Frontal cortex (tissue), 4 donors: Measurements from ENCODE around the gene LGR4. TPM values are rescaled to one million over a fixed set of nuclear protein-coding genes. Genes with fewer than 3 reads are reported as not detected.

Source experiments
- DNase-seq, 2 donors: peaks; one replicate each; pipeline ENCODE4 v3.0.0; 2012; ENCODE audit warnings: low spot score in 2 of 2
- FAIRE-seq: peaks from 2 replicates; lab custom pipeline; 2012; peaks lifted over from hg19 to GRCh38; lab: Jason Lieb, UNC
- total RNA-seq: library from RNA; depleted of rRNA; stranded (reverse); fragments of >200 nt; gene quantifications from one replicate; pipeline ENCODE4 v1.2.3, GENCODE V29; 2014
- donor health status: control.
- donor health status: control.
- donor health status: control.

LGR4 gene
- total RNA-seq, 1 donor from 2014 or later, result 17.1 TPM

DNA sequence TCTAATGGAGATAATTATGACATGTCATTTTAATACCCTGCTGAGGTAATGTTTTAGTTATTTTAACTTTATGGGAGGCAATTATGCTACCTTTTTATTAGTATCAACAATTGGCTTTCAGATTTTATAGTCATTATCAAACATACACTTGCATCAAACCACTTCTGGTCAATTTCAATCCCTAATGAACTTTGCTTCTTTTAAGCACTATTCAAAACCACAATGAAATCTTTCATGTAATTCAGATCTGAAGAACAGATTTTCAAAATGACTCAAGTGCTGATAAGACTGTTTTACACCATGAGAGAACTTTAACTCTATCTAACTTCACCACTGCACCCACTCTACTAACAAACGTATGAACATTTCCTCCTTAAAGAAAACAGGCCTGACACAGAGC lies 83.7 kb downstream of the LGR4 start:
- DNase-seq (no peak), FAIRE-seq (no peak)

DNA sequence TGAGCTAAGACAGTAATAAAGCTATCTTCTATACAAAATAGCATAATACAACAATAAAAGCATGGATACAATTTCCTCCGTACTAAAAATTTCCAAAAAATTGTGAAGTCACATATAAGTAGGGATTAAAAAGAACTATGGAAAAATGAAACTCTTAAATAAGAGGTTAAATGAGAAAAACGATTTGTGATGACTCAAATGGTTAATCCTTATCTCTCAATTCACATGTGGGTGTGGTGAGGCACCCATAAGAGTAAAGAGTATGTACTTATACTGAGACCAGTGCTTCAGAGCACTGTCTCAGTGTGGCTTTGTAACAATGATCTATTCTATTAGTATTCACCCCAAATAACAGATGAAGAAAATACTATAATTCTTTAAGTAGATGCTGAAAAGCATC lies 84.6 kb downstream of the LGR4 start:
- no peak for DNase-seq
- no peak for FAIRE-seq

DNA sequence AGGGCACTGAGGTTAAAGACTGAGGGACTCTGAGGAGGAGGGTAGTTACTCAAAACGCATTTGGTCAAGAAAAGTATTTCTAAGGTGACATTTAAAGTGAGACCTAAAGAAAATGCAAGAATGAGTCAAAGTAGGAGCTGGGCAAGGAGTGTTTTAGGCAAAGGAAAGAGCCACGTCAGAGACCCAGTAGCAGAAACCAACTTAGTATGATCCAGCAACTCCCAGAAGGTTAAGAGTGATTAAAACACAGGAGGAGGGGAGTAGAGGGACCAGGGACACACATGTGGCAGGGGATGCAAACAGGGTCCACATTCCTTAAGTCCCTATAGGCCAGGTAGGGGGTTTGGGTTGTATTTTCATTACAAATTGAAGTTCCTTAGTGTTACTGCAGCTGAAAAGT lies 85.2 kb downstream of the LGR4 start:
- DNase-seq (no peak), FAIRE-seq (no peak)

DNA sequence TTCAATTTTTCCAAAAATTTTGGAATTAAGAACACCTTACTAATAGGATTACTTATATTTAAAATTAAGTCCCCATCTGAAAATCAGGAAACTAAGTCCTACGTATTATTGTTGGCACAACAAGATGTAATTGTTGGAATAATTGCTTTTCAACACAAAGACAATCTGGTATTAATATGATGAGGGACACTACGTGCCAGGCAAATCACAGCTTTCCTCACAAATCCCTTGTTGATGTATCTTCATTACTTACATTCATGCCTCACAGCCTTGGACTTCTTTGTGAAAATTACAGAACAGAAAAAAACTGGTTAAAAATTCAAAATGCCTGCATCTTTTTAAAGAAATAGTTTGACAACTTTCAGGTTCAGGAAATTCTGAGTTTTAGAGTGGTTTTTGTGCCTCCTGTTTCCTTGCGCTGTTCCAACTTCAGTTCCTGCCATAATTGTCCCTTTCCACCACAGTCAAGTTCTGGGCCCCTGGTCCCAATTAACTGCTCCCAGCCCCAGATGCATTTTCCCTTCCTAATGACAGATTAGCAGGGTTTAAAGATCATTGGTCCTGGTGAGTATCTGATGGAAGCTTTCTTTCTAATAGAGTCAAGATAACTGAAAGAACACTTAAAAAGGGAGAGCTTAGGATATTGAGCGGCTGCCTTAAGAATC lies 86.3 kb downstream of the LGR4 start:
- no peak for DNase-seq

DNA sequence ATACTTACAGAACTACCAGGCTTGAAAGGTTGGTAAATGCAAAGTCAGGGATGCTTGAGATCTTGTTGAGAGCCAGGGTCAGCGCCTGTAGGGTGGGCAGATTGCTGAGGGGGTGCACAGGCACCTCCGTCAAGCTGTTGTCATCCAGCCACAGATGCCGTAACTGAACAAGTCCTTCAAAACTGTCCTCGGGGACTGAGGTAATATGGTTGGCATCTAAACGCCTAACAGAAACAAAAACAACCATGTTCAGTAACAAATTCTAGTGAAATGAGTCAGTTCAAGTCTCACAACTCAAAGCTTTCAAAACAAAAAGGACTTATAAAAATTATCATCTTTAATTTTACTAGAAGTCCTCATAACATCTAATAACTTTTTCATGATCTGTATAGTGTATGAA lies 87.3 kb downstream of the LGR4 start:
- FAIRE-seq (no peak), DNase-seq (no peak)

More for the DNA sequence above, 86.3 kb downstream of the LGR4 start:
- FAIRE-seq, result no peak

DNA sequence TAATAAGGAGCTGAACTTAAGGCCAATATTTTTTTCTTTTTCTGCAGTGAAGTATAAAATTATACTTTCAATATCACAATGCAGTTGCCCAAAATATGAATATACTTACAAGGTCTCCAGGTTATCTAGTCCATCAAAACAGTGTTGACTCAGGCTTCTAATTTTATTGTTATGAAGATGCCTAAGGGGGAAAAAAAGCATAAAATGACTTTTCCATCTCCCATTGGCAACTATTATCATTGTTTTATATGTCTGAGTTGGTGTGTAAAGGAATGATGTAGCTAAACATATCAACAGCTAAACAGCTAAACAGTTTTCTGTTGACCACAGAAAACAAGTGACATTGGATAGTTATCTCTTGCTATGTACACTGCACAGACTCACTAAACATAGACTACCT lies 88.4 kb downstream of the LGR4 start:
- FAIRE-seq (no peak), DNase-seq (no peak)

DNA sequence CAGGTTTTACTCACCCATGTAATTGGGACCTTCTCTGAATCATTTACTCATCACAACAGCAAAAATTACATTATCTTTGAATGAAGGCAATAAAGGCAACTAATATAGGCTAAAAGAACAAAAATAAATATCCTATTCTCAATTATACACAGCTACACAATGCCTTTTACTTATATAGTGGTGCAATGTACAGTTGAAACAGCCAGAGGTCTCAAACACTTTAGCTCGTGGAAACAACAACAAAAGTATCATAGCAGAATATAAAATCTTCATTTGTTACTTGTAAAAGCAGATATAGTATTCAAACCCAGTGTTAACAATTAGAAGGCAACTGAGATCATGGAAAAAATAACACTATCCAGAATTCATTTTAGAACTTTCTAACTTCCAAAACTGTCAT lies 88.9 kb downstream of the LGR4 start:
- no peak for FAIRE-seq
- no peak for DNase-seq

DNA sequence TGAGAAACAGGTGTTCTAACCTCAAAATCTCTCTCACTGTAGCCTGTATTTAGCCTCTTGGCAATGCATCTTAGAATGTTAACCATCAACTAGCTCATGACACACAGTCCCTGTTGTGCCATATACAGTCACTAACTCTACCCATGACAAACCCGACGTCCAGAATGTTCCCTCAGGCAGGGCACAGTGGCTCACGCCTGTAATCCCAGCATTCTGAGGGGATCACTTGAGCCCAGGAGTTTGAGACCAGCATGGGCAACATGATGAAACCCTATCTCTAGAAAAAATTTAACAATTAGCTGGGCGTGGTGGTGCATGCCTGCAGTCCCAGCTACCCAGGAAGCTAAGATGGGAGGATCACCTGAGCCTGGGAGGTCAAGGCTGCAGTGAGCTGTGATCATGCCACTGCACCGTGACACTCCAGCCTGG lies 91.3 kb downstream of the LGR4 start:
- FAIRE-seq (no peak), DNase-seq (no peak)

DNA sequence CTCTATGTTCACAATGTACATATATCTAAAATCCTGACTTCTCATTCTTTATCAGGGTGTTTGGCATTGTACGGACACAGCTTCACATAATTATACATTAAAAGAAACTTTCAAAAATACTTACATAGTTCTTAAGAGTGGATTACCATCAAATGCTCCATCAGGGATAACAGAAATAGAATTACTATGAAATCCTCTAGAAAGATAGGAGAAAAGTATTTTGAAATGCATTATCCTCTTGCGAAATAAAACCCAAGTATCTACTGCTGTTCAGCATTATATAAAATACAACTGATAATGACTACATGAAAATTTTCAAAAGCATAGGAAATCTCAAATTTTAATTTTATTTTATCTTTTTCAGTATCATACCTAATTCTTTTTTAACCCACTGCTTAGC lies 91.8 kb downstream of the LGR4 start:
- FAIRE-seq (no peak), DNase-seq (no peak)

DNA sequence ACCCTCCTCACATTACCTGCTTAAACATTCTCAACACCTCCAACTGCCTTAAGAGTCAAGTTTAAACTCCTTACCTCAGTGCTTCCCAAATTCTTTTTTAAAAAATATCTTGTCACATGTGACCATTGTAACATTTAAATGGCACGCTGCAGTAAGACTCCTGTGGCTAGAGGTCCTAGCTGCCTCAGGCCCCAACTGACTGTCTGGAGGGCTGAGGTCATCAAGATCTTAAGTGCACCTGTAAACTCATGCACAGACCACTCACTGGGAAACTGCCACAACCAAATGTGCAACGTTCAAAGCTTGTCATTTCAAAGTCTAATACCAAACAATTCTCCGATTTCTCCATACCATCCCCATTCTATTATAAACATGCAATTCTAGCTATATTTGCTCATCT lies 93.1 kb downstream of the LGR4 start:
- no peak for FAIRE-seq
- DNase-seq, result no peak

DNA sequence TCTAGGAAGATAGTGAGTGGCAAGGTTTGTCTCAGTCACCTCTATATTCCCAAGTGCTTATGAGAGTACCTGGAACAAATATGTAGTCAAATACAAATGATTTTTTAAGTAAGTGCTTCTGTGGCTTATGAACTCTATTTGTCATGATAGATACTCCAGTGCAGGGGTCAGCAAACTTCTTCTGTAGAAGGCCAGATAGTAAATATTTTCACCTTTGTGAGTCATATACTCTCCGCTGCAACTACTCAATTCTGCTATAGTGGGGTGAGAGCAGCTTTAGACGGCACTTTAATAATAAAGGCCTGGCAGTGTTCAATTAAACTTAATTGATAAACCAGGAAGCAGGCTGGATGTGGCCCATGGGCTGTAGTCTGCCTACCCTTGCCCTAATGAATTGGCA lies 97.2 kb downstream of the LGR4 start:
- FAIRE-seq (no peak), DNase-seq (no peak)

DNA sequence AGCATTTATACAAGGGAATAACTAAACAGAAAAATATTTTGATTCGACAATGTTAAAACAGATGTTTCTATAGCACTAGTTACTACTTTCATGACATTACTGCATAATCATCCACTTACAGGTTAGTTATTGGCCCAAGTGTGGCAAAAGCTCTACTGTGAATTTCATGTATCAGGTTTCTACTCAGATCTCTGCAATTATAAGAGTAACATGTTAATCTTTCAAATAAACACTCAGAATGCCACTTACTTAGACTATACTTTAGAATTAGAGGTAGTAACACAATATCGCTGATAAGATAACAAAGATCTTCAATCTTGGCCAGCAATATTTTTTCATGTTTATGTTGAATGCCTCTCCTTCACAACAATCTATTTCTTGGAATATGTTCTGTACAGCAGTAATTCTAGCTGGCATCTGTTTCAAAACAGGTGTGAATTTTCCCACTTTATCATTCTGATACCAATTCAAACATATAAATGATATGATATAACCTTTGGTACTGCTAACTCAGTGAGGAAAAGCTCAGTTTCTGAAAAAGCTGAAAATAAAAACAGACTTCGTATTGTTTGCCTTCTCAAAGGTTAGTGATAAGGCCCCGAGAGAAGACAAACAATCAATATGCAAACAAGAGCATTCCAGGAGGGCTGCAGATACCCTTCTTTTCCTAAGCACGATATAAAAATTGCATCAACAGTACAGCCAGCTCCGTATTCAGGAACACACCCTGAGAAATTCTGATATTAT lies 98.6 kb downstream of the LGR4 start:
- FAIRE-seq (no peak), DNase-seq (no peak)

DNA sequence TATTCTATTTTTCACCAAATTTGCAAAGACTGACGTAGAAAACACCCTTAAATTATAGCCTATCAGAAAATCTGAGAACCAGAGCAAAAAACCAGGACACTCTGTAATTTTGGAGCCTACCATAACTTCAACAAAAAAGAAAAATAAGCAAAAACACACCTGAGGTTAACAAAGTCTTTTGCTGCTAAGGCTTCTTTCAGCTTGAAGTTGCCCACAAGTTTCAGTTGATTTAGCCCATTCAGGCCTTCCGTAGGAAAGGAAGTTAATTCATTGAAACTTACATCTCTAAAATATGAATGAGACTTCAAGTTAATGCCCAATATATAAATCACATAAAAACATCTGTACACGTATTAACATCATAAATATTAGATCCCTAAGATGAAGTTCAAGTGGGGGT lies 99.2 kb downstream of the LGR4 start:
- no peak for FAIRE-seq
- no peak for DNase-seq

DNA sequence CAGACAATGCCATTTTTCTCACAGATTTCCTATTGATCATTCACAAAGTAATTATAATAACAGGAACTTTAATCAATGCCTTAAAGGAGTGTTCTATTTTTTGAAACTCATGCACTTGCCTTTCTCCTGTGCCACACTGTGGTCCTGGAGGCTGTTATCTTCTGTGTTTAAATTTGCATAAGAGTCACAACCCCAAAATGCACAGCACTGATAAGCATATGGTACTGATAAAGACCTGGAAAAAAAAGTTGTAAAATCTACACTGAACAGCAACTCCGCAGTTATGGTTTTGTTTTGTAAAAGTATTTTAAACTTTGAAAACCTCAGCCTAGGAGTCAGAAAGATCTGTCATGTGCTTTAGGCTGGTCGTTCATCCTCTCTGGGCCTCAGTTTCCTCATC lies 100.4 kb downstream of the LGR4 start:
- DNase-seq (no peak), FAIRE-seq (no peak)

DNA sequence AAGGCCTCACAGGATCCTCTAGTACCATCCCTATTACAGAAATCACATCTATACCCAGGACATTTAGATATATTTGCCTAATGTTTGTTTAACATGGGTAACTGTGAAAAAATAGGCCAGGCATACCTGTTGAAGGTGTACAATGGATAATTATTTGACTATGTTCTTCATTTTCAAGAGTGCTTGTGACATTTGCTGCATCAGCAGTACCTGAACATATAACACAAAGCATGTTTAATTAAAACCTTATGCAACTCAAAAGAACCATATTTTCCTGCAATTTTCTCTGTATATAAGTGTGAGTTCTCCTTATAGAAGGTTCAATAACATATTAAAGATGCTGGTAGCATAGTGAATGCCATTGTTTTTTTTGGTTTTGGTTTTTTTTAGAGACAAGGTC lies 101.1 kb downstream of the LGR4 start:
- DNase-seq (no peak), FAIRE-seq (no peak)

DNA sequence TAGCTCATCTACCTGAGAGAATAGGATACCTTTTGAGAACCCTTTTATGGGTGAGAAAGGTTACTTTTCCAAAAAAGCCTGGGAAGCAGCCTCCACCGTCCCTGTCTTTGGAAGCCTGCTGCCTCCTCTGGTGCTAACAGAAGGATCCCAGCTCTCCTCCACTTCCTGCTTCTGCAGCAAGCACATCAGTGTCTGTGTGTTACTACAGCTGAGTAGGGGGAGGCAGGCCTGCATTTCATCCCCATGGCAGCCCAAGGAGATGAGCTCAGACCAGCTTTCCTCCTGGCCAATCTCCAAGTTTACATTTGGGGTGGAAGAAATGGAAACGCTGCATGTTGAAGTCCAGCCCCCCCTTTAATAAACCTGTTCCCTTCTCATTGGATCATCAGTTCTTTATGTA lies 102.2 kb downstream of the LGR4 start:
- DNase-seq, result no peak
- no peak for FAIRE-seq

DNA sequence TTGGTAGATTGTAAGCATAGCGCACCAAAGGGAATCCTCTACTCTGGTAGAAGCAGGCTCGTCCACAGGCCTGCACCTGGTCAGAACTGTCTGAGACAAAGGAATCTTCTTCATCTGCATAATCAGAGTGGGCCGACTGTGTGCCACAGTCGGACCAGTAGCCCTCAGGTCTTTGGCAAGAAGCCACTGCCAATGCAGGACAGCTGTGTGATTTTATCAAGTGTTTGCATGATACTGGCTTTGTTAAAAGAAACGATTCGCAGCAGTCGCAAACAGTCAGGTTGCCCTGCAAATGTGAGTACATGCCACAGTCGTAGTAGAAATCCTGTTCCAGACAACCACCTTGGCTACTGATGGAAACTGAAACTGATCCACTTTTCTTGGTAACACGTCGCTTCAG lies 104.7 kb downstream of the LGR4 start:
- DNase-seq (no peak), FAIRE-seq (no peak)

DNA sequence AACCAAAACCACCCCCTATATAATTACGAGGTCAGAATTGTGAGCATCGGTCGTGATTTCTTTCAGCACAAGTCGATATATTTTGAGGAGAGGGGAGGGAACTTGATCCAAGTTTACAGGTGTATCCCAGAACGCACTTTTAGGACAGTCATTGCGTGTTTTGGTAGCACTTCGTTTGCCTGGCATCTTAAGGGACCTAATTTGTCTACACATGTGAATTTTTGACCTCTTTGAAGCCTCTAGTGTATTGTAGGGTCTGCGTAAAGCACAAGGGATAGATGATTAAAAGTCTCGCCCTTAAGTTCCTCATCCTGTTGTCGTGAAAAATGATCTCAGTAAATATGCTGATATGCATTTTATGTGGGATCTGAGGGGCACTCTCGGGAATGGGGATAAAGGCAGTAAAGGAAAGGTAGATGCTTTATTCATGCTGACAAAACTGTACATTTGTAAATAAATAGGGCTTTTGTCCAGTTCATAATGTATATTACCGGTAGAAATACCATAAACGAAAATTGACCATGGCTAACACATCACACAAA lies 108.9 kb downstream of the LGR4 start:
- DNase-seq (no peak), FAIRE-seq (no peak)

DNA sequence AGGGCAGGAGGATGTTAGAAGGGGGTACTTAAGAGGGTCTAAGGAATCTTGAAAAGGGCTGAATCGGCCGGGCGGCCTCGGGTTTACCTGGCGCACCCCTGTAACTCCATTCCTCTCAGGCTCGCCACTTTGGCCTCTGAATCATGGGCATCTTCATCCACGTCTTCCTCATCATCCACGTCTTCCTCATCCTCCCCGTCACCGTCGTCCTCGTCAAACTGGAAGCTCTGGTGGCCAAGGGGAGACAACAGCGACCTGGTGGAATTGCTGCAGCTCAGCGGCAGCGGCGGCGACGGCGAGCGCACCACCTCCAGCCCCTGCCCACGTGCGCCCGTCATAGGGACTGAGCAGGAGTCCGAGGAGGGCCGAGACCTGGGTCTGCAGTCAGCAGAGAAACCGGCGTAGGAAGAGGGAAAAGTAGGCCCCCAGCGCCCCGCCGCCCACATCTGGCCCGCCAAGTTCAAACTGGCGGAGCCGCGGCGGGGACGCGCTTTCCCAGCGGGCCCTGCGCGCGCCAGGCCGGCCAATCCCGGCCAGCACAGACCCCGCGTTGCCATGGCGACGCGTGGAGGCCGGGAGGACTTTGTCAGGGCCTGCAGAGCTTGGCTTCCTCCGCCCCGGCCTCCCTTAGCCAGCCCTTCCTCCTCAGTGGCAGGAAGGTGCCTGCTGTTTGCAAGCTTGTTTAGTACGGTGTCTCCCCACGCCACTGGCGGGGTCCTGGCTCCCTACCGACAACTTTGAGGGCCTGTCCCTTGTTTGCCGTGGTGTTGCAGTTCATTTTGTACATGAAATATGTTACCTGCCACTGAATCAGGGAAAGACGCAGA lies 109.6 kb downstream of the LGR4 start, which contains the start of gene CCDC34:
Gene CCDC34, minus strand, starts transcription at position 467 of the 827 bp plus-strand sequence. Its CDS starts 21 bp downstream, at position 446.
- DNase-seq, result peak; percentile 84 to 86
- no peak for FAIRE-seq

DNA sequence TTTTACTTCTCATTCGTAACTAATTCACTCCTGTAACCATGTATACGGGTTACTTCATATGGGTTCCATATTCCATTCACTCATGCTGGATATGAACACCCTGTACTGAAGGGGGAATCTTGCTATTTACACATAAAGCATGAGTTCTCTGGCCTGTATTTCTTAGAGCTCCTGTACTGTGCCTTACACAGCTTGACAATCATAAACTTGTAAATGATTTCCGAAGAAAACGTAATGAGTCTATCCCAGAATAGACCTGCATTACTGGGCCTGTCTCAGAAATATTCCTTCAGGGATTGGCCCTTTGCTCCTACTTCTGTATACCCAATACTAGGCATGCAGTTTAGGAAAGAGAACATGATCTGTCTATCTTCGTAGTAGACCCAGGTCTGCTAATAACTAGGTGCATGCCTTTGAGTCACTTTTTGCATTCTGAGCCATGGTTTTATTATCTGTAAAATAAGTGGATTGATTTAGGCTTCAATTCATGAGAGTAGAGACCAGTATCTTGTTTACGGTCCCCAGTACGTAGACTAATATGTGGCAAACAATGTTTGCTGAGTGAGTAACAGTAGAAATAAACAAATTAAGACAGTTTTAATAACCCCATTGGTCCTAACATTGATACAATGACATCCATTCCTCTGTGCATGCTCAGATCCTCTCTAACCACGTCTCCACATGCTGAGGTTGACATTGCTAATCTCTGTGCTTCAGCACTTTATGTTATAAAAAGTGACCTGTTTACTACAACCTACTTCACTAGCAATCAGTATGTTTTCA lies 110.8 kb downstream of the LGR4 start:
- no peak for FAIRE-seq

More for the DNA sequence above, 110.8 kb downstream of the LGR4 start:
- DNase-seq, result no peak
